Activated naive CD4-positive, alpha-beta T cell treated with anti-CD3 and anti-CD28 coated beads, Interleukin-2, amount 10 ng/mL, durations not matched to agents 7 days and 5 days (primary cell): ENCODE data around the gene RBM5.
A peak's percentile ranks its signal among the peaks of the same experiment; 100 is the strongest.

Source experiments
- CTCF ChIA-PET: fragments of 350-600 bp; sonication (Branson Sonifier 250); formaldehyde crosslinking; loops from one replicate; lab custom pipeline; 2021; ENCODE audit warnings: antibody characterized with exemption; lab: Charles Lee
- DNase-seq: peaks from one replicate; pipeline ENCODE4 v3.0.0-alpha.2; 2020
- H3K27ac Mint-ChIP-seq: one replicate; pipeline ENCODE4 v1.8.0; 2021; ENCODE audit warnings: mild to moderate bottlenecking, moderate library complexity, mixed read lengths
- H3K27me3 Mint-ChIP-seq: one replicate; pipeline ENCODE4 v1.8.0; 2021; ENCODE audit warnings: mild to moderate bottlenecking, mixed read lengths
- H3K36me3 Mint-ChIP-seq: one replicate; pipeline ENCODE4 v1.8.0; 2021; ENCODE audit warnings: mixed read lengths
- H3K4me1 Mint-ChIP-seq: one replicate; pipeline ENCODE4 v1.8.0; 2021; ENCODE audit warnings: mixed read lengths
- H3K4me3 Mint-ChIP-seq: one replicate; pipeline ENCODE4 v1.8.0; 2021; ENCODE audit warnings: mild to moderate bottlenecking, moderate library complexity, mixed read lengths
- H3K9me3 Mint-ChIP-seq: one replicate; pipeline ENCODE4 v1.8.0; 2021; ENCODE audit warnings: mixed read lengths

RBM5 gene

GRCh38 chr3:50154476-50154839, 65.7 kb downstream of the RBM5 start:
- no peaks in the 10 kb centered on the region for H3K9me3 Mint-ChIP-seq
- no peaks in the 10 kb centered on the region for H3K36me3 Mint-ChIP-seq
- H3K27me3 Mint-ChIP-seq, result peaks cover 81% of the 10 kb centered on the region
- peak overlapping the region; percentile 66 for H3K4me3 Mint-ChIP-seq
- CTCF ChIA-PET, result interaction anchor here (1.8 kb wide), 1 partner anchor 34 kb away, joined by 6 read pairs; no protein-coding TSS in a partner anchor
- peaks cover 7% of the 10 kb centered on the region for H3K4me1 Mint-ChIP-seq
- H3K27ac Mint-ChIP-seq, result no peak overlapping the region
- DNase-seq, result no peak

- Mint-ChIP-seq H3K4me3 (peak within 1 kb of the TSS; percentile 68), H3K4me1 (peaks cover 7% of the 10 kb centered on the region), H3K36me3 (no peaks in the 10 kb centered on the region), H3K9me3 (no peaks in the 10 kb centered on the region), H3K27ac (no peak within 1 kb of the TSS), H3K27me3 (peaks cover 85% of the 10 kb centered on the region)
- peak; percentile 80 for DNase-seq
- CTCF ChIA-PET, result interaction anchor here (1.8 kb wide), 1 partner anchor 34 kb away, joined by 6 read pairs; no protein-coding TSS in a partner anchor
Measured at GRCh38 chr3:50154840-50155490, 66.2 kb downstream of the RBM5 start, which contains the start of gene SEMA3F. SEMA3F (plus strand) TSS chr3:50155324; CDS start chr3:50159623, 4,299 bp downstream.

- H3K4me3 Mint-ChIP-seq, result peak overlapping the region; percentile 68
- peaks cover 7% of the 10 kb centered on the region for H3K4me1 Mint-ChIP-seq
- no peaks in the 10 kb centered on the region for H3K36me3 Mint-ChIP-seq
- CTCF ChIA-PET, result no interaction called here
- H3K27me3 Mint-ChIP-seq, result peaks cover 85% of the 10 kb centered on the region
- DNase-seq, result no peak
- no peaks in the 10 kb centered on the region for H3K9me3 Mint-ChIP-seq
- no peak overlapping the region for H3K27ac Mint-ChIP-seq
Measured at GRCh38 chr3:50155491-50155878, 66.8 kb downstream of the RBM5 start.

- Mint-ChIP-seq H3K4me3 (peak overlapping the region; percentile 68), H3K9me3 (no peaks in the 10 kb centered on the region), H3K27me3 (peaks cover 82% of the 10 kb centered on the region), H3K4me1 (peaks cover 7% of the 10 kb centered on the region), H3K27ac (no peak overlapping the region), H3K36me3 (no peaks in the 10 kb centered on the region)
- CTCF ChIA-PET, result interaction anchor here (1.5 kb wide), 1 partner anchor 36 kb away, joined by 5 read pairs; no protein-coding TSS in a partner anchor
- no peak for DNase-seq
Measured at GRCh38 chr3:50155891-50156290, 67.2 kb downstream of the RBM5 start.

- no peak overlapping the region for H3K4me3 Mint-ChIP-seq
- no peak for DNase-seq
- H3K27me3 Mint-ChIP-seq, result peaks cover 78% of the 10 kb centered on the region
- CTCF ChIA-PET, result interaction anchor here (0.6 to 1.5 kb wide), 2 partner anchors 35 to 242 kb away, joined by 4 to 5 read pairs; no protein-coding TSS in a partner anchor
- no peaks in the 10 kb centered on the region for H3K9me3 Mint-ChIP-seq
- H3K36me3 Mint-ChIP-seq, result no peaks in the 10 kb centered on the region
- H3K27ac Mint-ChIP-seq, result no peak overlapping the region
- H3K4me1 Mint-ChIP-seq, result peaks cover 7% of the 10 kb centered on the region
Measured at GRCh38 chr3:50156549-50157493, 68.1 kb downstream of the RBM5 start.

GRCh38 chr3:50157827-50158529, 69.3 kb downstream of the RBM5 start:
- Mint-ChIP-seq H3K27ac (no peak overlapping the region), H3K27me3 (peaks cover 75% of the 10 kb centered on the region), H3K36me3 (no peaks in the 10 kb centered on the region), H3K9me3 (no peaks in the 10 kb centered on the region), H3K4me3 (no peak overlapping the region), H3K4me1 (peaks cover 7% of the 10 kb centered on the region)
- CTCF ChIA-PET, result interaction anchor here (0.6 kb wide), 1 partner anchor 243 kb away, joined by 4 read pairs; no protein-coding TSS in a partner anchor
- DNase-seq, result no peak

GRCh38 chr3:50158530-50159146, 69.9 kb downstream of the RBM5 start:
- Mint-ChIP-seq H3K9me3 (no peaks in the 10 kb centered on the region), H3K36me3 (no peaks in the 10 kb centered on the region), H3K4me1 (peaks cover 7% of the 10 kb centered on the region), H3K27me3 (peaks cover 72% of the 10 kb centered on the region), H3K27ac (no peak overlapping the region), H3K4me3 (no peak overlapping the region)
- CTCF ChIA-PET, result no interaction called here
- no peak for DNase-seq

GRCh38 chr3:50160561-50160983, 71.9 kb downstream of the RBM5 start:
- no peaks in the 10 kb centered on the region for H3K9me3 Mint-ChIP-seq
- no peak for DNase-seq
- CTCF ChIA-PET, result no interaction called here

GRCh38 chr3:50161320-50161719, 72.6 kb downstream of the RBM5 start:
- no peaks in the 10 kb centered on the region for H3K4me1 Mint-ChIP-seq
- no peaks in the 10 kb centered on the region for H3K36me3 Mint-ChIP-seq
- no peaks in the 10 kb centered on the region for H3K9me3 Mint-ChIP-seq
- H3K4me3 Mint-ChIP-seq, result no peak overlapping the region
- CTCF ChIA-PET, result no interaction called here
- DNase-seq, result no peak
- peaks cover 54% of the 10 kb centered on the region for H3K27me3 Mint-ChIP-seq
- H3K27ac Mint-ChIP-seq, result no peak overlapping the region

More at GRCh38 chr3:50160561-50160983, 71.9 kb downstream of the RBM5 start:
- Mint-ChIP-seq H3K4me1 (peaks cover 3% of the 10 kb centered on the region), H3K27me3 (peaks cover 60% of the 10 kb centered on the region), H3K4me3 (no peak overlapping the region), H3K27ac (no peak overlapping the region), H3K36me3 (no peaks in the 10 kb centered on the region)

GRCh38 chr3:50162034-50162883, 73.5 kb downstream of the RBM5 start:
- no peak for DNase-seq
- Mint-ChIP-seq H3K4me1 (no peaks in the 10 kb centered on the region), H3K9me3 (no peaks in the 10 kb centered on the region), H3K36me3 (no peaks in the 10 kb centered on the region), H3K27ac (no peak overlapping the region), H3K27me3 (peaks cover 53% of the 10 kb centered on the region), H3K4me3 (no peak overlapping the region)
- CTCF ChIA-PET, result no interaction called here

GRCh38 chr3:50163572-50164455, 75.1 kb downstream of the RBM5 start:
- H3K4me3 Mint-ChIP-seq, result no peak overlapping the region
- peaks cover 39% of the 10 kb centered on the region for H3K27me3 Mint-ChIP-seq
- no peaks in the 10 kb centered on the region for H3K36me3 Mint-ChIP-seq
- CTCF ChIA-PET, result interaction anchor here (1.4 kb wide), 1 partner anchor 26 kb away, joined by 5 read pairs; no protein-coding TSS in a partner anchor
- H3K4me1 Mint-ChIP-seq, result no peaks in the 10 kb centered on the region
- no peak for DNase-seq
- H3K27ac Mint-ChIP-seq, result no peak overlapping the region
- no peaks in the 10 kb centered on the region for H3K9me3 Mint-ChIP-seq

- Mint-ChIP-seq H3K4me1 (no peaks in the 10 kb centered on the region), H3K4me3 (no peak overlapping the region)
Measured at GRCh38 chr3:50164481-50164880, 75.8 kb downstream of the RBM5 start.

More at GRCh38 chr3:50164481-50164880, 75.8 kb downstream of the RBM5 start:
- CTCF ChIA-PET, result interaction anchor here (1.4 kb wide), 1 partner anchor 25 kb away, joined by 5 read pairs; no protein-coding TSS in a partner anchor
- DNase-seq, result no peak
- Mint-ChIP-seq H3K27ac (no peak overlapping the region), H3K9me3 (no peaks in the 10 kb centered on the region), H3K36me3 (no peaks in the 10 kb centered on the region), H3K27me3 (peaks cover 37% of the 10 kb centered on the region)
